Epidermal melanocyte (primary cell): Measurements from ENCODE around the gene AKAP6.

Experiments
- DNase-seq: peaks from one replicate; pipeline ENCODE4 v3.0.0; 2011; ENCODE audit warnings: low spot score; ENCODE audit not compliant: insufficient read length

AKAP6 gene

DNA sequence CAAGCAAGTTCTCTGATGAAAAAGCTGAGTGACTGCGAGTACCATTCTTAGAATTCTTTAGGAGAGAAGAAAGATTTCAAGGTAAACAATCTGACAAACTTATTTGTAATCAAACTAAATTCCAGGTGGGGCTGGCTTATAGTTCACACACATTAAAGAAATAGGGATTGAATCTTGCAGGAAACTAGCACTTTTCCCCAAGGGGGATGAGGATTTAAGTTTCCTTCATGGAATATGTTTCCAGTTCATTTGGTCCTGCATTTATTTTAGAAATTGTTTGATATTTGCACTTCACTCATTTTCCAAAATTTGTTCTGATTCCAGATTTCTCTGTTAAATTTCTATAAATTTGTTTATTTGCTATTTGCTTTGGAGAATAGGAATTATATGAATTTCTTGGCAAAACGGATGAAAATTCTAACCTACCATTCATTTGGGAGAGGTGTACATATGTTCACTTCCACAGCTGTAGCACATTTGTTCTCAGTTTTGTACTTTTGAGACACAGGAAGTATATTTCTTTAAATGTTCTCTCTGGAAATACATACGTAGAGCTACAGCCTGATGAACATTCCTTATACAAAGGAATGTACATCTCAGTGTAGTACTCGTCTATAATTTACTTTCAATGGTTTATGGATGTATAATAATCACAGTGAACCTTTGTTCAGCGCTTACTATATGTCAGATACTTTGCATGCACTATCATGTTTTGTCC, 145.5 kb downstream of the AKAP6 start:
- DNase-seq = no peak

DNA sequence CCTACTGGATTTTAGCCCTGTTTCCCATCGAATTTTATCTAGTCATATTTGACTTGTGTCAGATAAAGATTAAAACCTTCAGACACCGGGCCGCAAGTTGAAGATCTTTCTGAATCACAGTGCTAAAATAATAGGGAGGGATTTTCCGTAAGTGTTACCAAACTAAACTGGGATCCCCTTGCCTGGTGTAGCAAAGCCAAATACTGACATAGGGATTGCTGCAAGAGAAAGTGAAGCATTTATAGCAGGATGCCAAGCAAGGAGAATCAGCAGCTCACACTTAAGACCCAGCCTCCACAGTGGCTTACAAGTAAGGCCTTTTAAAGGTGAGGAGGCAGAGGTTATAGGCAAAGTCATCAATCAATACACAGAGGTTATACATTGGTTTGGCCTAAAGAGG, 147.4 kb downstream of the AKAP6 start:
- DNase-seq = no peak

DNA sequence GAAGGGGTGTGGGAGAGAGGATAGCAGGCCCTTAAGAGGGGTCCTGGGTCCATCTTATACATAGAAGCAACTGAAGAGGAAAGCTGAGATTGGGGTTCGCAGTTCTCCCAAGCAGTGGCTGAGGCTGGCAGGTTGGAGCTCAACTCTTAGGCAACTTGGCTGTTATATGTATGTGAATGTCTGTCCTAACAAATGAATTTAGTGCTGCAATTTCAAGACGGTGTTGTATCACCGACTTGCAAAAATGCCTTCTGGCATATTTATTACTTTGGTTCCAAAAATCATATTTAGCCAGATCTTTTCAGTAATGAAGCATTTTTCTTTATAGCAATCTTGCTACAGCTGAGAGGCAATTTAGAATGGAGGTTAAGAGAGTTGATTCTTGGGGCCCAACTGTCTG, 148.3 kb downstream of the AKAP6 start:
- DNase-seq = no peak

DNA sequence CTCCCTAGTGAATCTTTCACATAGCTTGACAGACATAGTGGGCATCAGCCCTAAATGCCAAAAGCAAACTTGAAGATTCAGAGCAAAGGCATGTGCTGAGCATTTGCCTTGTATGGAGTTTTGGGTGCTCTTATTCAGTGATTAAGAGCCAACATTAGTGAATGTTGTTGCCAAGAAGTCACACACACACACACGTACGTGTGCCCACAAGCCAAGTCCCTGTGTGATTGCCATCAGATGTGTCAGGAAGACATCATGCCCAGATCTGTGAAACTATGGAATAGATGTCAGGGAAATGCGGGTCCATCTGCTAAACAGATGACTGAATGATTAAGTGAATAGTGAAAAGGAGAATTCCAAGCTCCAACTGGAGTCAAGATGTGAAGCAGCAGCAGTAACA, 149.0 kb downstream of the AKAP6 start:
- DNase-seq = no peak

DNA sequence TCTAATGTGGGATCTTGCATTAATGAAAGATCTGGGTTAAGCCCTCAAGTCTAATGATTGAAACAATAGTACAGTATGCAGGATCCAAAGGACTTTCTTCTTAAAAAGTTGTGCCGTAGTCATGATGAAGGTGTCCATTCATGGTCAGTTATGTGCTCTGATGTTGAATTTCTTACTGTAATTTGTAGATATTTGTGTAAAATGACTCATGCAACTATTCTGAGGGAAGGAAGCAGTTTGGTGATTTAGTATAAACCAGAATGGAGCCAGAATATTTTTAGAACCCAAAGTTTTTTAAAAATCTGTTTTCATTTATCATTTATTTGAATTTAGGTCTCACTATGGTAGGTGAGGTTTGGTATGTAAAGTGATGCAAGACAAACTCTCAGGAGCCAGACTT, 151.2 kb downstream of the AKAP6 start:
- no peak for DNase-seq

DNA sequence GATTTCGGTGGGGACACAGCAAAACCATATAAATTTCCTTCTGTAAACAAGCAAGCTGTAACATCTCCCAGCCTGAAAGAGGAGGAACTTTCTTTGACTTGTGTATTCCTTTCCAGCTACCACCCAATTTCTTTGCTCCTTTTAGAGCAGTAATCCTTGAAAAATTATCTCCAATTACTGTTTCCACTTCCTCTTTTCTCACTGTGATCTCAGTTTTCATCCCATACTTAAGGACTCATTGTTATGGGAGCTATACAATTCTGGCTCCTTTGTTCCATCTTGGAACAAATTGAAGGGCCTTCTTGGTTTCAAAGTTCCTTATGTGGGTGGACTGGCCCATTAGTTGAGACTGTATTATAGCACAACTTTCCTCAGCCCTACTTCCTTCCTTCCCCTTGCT, 152.6 kb downstream of the AKAP6 start:
- no peak for DNase-seq

DNA sequence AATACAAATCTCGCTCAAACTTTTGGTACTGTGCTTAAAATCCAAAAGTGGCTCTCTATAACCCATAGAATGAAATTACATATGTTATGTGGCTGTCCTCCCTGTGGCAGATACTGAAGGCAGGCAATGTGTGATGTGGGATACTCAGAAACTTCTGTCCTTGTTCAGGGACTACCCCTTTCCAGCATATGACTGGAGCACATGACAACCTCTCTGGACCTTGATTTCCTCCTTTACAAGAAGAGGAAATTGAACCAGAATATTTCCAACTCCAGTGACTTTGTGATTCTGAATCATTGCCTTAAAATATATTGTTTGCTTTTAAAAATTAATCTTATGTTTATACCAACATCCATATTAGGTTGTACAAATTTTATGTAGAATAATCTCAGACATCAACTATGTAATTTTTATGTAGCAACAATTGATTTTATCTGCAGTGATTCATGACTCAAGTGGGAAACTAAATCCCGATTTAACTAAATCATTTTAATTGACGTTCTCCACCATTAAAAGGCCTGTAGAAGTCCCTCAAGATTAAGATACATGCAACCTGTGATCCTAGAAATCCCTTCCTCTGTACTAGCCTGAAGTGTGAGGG, 162.4 kb downstream of the AKAP6 start:
- no peak for DNase-seq

DNA sequence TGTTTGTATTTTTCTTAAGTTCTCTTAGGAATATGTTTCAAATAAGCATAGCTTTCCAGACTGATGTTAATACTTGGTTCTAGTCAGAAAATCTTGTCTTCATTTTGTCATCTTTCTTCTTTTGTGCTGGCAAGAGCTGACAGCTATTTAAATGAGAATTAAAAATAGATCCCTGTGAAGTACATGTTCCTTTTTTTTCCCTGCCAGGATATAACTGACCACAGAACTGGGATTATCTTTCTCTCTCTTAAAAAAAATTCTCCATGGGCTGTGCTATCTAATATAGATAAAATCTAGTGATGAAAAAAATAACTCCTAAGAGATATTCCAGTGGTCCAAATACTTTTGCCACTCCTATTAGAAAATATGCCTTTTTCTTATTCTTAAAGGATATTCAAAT, 163.4 kb downstream of the AKAP6 start:
- no peak for DNase-seq

DNA sequence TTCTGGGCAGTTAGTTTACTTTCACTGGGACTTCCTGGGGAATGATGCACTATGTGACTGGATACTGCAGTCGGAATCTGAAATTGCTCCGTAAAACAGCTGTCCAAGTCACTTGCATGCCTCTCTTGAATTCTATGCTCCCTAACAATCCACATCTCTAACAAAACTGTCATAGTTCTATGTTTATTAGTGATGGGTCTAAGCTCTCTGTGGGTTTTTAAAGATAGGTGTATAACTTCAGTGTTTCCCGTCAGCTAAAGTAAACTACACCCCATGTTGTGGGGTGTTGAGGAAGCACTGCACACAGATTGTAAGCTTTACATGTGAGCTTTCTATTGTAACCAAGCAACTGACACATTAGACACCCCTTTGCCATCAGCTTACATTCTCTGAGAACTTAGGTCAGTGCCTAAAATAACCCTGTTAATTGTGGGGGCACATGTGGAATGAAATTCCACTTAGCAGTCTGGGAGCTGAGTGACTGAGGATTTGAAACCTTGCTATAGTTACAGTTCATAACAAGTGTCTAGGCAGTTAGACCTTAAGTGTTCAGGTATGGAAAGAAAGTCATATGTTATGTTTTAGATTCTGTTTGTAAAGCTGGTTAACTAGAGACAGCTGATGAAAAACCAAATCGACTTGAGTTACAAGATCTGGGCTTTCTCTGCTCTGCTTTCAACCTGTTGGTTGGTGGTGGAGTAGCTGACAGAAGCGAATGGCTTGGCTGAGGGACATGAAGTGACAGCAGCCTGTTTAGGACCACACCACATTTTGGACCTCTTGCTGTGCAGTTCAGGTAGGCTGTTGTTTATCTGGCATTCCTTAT, 165.7 kb downstream of the AKAP6 start:
- DNase-seq = no peak

DNA sequence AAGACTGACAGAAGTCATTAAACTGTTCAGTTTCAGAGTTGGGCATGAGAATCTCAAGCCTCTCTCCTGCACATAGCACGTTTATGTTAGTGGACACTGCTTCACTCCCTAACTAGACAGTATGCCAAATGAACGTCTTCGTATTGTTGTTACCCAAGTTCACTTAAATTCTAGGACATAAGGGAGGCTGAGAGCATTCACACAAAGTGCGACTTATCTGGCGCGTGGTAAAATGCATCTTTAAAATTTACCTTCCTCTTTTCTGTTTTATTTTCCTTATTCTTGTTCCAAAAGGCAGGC, 166.3 kb downstream of the AKAP6 start:
- DNase-seq = no peak

DNA sequence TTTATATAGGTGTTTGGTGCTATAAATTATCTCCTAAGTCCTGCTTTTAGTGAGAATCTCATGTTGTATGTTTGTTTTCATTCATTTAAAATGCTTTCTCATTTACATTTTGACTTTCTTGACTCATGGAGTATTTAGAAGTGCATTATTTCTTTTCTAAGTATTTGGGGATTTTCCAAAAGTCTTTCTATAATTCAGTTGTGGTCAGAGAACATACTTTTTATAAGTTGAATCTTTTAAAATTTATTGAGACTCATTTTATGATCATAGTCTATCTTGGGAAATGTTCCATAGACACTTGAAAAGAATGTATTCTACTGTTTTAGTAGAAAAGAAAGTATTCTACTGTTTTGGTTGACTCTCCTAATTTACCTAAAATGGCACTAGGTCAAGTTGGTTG, 168.2 kb downstream of the AKAP6 start:
- no peak for DNase-seq

DNA sequence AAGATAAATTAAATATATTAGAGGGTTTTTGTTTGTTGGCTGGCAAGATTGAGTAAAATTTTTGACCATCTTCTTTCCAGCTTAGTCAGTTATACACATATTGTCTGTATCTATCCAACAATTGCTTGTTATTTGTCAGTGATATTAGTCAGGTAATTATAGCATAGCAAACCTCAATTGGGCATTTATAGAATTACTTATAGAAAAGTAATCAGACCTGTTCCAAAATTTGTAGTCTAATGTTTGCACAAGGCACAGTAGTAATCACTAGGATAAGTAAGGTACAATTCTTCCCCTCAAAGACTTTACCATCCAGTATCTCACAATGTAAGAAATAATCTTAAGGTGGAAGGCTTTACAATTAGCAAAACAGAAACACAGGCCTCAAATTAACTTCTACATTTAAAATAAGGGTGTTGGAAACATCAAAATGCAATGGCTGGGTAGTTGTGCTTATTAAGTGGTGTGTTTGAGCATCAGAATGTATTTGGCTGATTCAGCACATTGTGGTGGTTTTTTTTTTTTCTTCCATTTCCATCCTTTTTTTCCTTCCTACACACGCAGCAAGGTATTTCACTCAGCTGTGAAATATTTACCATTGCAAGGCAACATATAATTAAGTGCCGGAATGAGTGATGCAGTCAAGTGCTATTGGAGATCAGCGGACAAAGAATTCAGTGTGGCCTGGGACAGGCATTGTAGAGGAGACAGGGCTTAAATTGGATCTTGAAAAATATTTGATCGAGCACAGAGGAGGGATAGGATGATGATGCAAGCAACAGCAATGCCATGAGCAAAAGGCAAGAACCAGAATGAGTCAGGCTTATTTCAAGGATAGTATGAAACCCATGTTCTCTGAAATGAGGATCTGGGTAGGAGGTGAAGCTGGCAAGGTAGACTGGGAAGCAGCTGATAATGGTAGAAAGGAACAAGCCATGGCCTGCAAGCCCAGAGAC, 178.2 kb downstream of the AKAP6 start:
- no peak for DNase-seq

DNA sequence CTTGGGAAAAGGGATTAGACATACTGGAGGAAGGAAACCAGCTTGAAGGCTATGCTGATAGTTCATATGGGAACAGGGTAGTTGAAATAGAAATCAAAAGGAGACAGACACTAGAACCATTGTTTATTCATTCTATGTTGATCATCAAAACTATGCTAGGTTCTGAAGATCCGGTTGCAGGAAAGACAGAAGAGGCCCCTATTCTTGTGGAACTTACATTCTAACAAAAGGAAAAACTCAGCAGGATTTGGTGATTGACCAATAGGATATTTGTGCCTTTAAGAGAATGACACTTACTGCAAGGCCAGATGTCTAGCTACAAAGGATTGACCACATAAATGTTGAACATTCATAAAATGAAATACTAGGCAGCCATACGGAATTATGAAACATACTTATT, 179.2 kb downstream of the AKAP6 start:
- DNase-seq = peak; percentile 28

DNA sequence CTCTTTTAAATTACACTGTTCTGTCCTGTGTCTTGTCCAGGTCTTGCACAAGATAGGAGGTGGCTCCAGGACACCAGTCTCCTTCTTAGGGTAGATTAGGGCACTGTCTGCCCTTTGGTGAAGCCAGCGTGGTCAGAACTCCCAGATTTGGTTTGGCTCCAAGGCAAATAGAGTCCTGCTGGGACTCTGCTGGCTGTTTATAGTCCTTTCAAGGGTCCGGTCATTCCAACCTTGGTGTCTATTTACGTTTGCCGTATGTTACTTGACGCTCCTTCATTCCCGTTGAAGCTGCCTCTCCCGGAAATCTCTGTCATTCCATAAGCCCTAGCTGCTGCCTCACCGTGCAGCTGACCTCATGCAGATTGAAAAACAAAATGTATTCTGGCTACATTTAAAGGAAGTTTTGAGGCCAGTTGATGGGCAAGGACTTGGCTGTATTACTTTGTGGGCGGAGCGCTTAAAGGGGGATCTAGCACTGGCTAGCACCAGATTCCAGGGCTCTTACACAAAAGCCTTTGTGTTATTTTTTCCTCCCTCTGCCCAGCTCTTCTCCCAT, 180.6 kb downstream of the AKAP6 start:
- DNase-seq = peak; percentile 50

DNA sequence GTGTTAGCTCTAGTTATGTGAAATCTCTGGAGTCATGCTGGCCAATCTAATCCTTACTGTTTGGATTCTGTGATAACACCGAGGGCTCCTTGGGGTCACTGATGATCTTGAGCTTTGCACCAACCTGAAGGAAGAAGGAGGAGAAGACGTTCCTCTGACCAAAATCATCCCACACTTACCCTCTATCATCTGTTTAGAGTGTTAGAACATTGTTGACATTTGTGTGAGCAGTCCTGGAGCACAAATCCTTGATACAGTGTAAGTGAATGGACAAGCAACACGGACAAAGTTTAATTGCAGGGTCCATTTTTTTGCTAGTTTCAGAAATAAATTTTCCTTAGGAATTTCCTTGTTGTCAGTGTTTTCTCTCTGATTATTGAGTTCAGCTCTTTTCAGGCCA, 181.7 kb downstream of the AKAP6 start:
- DNase-seq = no peak

DNA sequence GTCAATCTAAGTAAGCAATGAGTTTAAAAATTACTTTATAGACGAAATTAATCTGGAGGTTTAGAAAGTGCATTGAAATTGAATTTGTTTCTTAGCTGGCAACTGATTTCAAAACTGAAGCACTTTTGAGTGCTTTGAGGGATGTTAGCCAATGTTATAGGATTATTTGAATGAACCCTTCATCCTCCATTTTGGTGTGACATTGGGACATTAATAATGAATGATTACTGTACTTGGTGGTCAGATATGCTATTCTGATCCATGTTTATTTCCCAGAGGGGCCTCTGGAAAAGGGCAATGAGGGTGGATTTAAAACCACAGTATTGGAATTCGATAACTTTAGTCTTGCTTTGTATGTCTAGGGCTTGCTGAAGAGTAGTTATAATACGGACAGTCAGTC, 183.2 kb downstream of the AKAP6 start:
- no peak for DNase-seq

DNA sequence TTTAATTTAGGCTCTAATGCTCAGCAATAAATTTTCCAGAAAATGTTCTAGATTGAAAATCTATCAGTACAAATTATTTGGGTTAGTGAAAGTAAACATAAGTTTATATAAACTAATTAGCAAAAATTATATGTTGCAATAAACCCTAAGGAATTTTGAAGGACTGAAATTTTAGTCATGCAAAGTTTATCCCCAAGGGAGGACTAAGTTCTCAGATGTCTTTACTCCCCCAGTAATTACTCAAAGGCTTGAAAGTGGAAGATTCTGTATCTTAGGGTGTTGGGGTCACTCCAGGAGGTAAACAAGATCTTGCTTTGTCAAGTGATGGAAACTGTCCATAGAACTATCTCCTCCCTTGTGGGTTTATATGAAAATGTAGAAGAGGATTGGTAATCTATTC, 183.7 kb downstream of the AKAP6 start:
- DNase-seq = no peak

DNA sequence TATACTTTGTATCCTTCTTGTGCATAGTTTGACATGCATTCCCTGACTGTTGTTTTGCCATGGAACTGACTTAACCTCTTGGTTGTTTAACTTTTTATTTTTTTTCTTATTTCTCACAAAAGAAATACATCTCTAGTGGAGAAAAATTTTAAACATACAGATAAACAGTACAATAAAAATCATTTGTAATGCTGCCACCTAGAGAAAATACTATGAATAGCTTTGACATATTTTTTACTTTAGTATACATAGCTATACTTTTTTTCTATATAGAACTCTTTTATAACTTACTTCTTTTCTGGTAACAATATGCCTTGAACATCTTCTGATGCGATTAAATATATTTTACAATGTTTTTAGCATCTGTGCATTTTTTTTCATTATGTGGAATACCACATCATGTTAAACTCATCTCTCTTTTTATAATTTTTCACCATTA, 184.5 kb downstream of the AKAP6 start:
- no peak for DNase-seq

DNA sequence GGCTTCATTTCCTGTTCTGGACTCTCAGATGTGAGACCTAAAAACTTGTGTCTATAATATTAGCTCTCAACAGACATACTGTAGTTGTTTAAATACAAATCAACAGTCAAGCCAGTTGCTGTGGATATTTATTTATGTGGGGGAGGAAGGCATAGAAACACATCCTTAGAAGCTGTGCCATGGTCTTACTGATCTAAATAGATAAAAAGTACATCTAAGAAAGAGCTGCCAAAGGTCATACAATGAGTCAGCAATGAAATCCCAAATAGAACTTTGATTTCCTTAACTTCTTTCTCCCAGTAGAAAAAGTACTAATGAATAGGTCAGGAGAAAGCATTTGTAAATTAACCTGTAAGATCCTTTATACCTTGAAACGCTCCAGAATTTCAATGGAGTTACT, 185.1 kb downstream of the AKAP6 start:
- DNase-seq = no peak

DNA sequence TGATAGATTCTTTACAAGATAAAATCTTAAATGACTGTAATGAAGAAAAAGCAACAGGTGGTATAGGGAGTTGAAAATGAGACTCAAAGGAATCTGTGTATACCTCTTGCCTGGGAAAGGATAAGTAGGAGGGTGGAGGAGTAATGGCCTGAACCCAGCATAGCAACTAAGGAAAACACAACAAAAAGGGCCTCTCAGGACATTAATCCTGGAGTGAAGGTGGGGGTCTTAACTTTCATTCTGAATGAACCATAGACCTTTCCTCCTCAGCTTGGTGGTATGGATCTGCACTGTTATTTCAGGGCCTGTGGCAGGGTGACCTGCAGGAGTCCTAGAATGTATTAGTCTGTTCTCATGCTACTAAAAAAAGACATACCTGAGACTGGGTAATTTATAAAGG, 185.6 kb downstream of the AKAP6 start:
- DNase-seq = no peak

DNA sequence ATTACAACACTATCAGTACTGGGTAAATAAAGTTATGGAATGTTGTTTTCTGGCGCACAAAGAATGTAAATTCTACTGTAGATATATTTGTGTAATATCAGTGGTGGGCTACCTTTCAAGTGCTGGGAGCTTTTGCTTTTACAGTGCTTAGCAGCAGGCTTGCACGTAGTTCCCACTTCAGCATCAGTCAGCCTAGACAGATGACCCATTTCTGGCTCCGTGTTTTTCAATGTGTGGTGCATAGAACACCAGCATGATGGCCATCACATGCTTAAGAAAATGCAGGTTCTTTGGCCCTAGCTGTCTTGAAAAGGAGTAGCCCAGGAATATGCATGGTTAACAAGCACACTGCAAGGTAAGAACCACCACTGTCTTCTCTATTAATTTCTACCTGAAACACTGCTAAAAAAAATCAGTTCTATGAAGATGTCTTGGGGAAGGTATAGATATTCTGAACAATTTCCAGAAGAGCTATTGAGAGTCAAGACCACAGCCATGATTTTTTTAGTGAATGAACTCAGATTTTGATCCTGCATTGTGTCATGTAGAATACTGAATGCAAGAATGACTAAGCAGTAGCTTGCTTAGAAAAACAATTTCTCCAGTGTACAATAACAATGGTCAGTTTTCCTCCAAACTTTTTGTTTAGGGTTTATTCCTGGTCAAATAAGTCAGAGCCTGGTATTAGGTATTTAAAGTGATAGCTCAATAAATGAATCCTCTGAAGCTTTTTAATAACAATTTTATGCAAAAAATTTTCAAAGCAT, 195.7 kb downstream of the AKAP6 start:
- DNase-seq = no peak
